Effector memory CD8-positive, alpha-beta T cell (primary cell): ENCODE data around the gene FFAR1.
"Not testable (repeated sequence)": the region's sequence is repeated elsewhere in the genome, so short reads cannot be mapped to it uniquely, and the experiment has no call there.

ENCODE experiments used
- ATAC-seq: fragments of 150-1000 bp; cut with Tn5 transposase; replicated peaks from 2 replicates; pipeline ENCODE4 v1.10.0; 2021; ENCODE audit warnings: mild to moderate bottlenecking, moderate library complexity
- DNase-seq, 3 experiments: peaks; one replicate each; pipeline ENCODE4 v3.0.0; 2021
- H3K27ac Mint-ChIP-seq, 2 donors: one replicate each; pipeline ENCODE4 v1.8.0; 2022; ENCODE audit warnings: mild to moderate bottlenecking in 2 of 2, mixed read lengths in 2 of 2, moderate library complexity in 2 of 2
- H3K27me3 Mint-ChIP-seq, 2 donors: one replicate each; pipeline ENCODE4 v1.8.0; 2022; ENCODE audit warnings: mixed read lengths in 2 of 2
- H3K36me3 Mint-ChIP-seq: one replicate; pipeline ENCODE4 v1.8.0; 2022; ENCODE audit warnings: mild to moderate bottlenecking, moderate library complexity, mixed read lengths; ENCODE audit not compliant: insufficient read depth
- H3K4me1 Mint-ChIP-seq, 2 donors: one replicate each; pipeline ENCODE4 v1.8.0; 2022; ENCODE audit warnings: low read depth in 2 of 2, mixed read lengths in 2 of 2
- H3K4me3 Mint-ChIP-seq, 2 donors: one replicate each; pipeline ENCODE4 v1.8.0; 2022; ENCODE audit warnings: mild to moderate bottlenecking in 2 of 2, mixed read lengths in 2 of 2, moderate library complexity in 2 of 2
- H3K9me3 Mint-ChIP-seq, 2 donors: one replicate each; pipeline ENCODE4 v1.8.0; 2022; ENCODE audit warnings: mixed read lengths in 2 of 2

FFAR1 gene

DNA sequence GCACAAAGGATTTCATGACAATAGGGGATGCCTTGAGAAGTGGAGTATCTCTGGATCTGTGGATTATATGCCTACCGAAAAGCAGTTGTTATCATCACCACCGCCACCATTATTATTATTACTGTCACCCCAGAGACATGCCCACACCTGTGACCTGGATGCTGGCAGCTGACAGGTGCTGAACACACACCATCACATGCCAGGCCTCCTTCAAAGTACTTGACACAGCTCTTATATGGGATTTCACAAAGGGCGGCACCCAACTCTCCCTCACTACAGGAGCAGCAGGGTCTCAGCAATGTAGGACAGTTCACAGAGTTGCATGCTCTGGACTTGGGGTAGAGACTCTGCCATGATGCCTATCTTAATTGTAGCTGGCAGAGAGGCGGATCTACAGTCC is 17.6 kb downstream of the FFAR1 start:
- Mint-ChIP-seq H3K4me3 (no peak overlapping the region), H3K4me1 (no peaks in the 10 kb centered on the region), H3K9me3 (no peaks in the 10 kb centered on the region), H3K27me3 (peaks cover 52 to 76% of the 10 kb centered on the region in 2 donors), H3K36me3 (no peaks in the 10 kb centered on the region), H3K27ac (no peak overlapping the region)
- ATAC-seq = no peak
- DNase-seq = no peak

GRCh38 chr19:35368378-35368777 is 20.7 kb downstream of the FFAR1 start:
- Mint-ChIP-seq H3K27ac (no peak overlapping the region), H3K4me1 (peaks cover 0 to 2% of the 10 kb centered on the region in 2 donors), H3K9me3 (no peaks in the 10 kb centered on the region), H3K36me3 (no peaks in the 10 kb centered on the region), H3K27me3 (peaks cover 28 to 55% of the 10 kb centered on the region in 2 donors), H3K4me3 (no peak overlapping the region)
- DNase-seq (no peak), ATAC-seq (no peak)

DNA sequence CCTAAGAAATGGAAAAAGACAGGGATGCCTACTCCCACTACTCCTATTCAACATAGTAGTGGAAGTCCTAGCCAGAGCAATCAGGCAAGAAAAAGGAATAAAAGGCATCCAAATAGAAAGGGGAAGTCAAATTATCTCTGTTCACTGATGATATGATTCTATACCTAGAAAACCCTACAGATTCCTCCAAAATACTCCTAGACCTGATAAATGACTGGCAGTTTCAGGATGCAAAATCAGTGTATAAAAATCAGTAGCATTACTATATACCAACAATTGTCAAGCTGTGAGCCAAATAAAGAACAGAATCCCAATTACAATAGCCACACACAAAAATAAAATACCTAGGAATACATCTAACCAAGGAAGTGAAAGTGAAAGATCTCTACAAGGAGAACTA is 21.8 kb downstream of the FFAR1 start:
- H3K27me3 Mint-ChIP-seq = peaks cover 19 to 44% of the 10 kb centered on the region in 2 donors
- H3K36me3 Mint-ChIP-seq = no peaks in the 10 kb centered on the region
- H3K4me3 Mint-ChIP-seq = no peak overlapping the region
- no peaks in the 10 kb centered on the region for H3K9me3 Mint-ChIP-seq
- H3K4me1 Mint-ChIP-seq = peaks cover 0 to 2% of the 10 kb centered on the region in 2 donors
- ATAC-seq (no peak), DNase-seq (no peak)
- no peak overlapping the region for H3K27ac Mint-ChIP-seq

DNA sequence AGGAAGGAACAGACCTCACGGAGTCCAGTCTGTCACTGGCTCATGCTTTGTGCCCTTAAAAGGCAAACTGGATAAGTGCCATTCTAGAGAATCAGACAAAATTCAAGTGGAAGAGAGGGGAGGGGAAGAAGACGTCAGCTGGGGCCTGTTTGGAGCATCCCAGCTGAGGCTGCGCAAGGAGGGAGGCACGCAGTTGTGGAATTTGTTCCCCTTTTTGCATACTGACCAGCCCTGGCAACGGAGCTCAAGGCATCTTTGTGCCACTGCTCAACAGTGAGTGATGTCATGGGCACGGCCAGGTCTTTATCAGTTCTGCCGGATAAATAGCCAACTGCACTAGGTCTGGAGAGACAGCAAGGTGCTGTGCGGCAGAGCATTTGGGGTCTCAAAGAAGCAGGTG is 23.0 kb downstream of the FFAR1 start, which contains the start of gene GPR42:
GPR42 (plus strand) TSS at position 347 of the 400 bp plus-strand sequence. CDS start 292 bp downstream, outside the sequence.
- Mint-ChIP-seq H3K36me3 (no peaks in the 10 kb centered on the region), H3K27ac (no peak within 1 kb of the TSS), H3K4me3 (no peak within 1 kb of the TSS), H3K9me3 (no peaks in the 10 kb centered on the region), H3K4me1 (peaks cover 0 to 2% of the 10 kb centered on the region in 2 donors), H3K27me3 (peaks cover 13 to 36% of the 10 kb centered on the region in 2 donors)
- no peak for ATAC-seq
- DNase-seq = no peak

- Mint-ChIP-seq H3K9me3 (no peaks in the 10 kb centered on the region), H3K27ac (peak overlapping the region in 1 of 2 donors; percentile 19), H3K27me3 (peaks cover 0 to 17% of the 10 kb centered on the region in 2 donors), H3K36me3 (no peaks in the 10 kb centered on the region), H3K4me3 (no peak overlapping the region), H3K4me1 (peaks cover 0 to 7% of the 10 kb centered on the region in 2 donors)
- ATAC-seq (no peak), DNase-seq (no peak)
Measured at GRCh38 chr19:35373492-35373891, 25.8 kb downstream of the FFAR1 start.

- not testable (repeated sequence) for H3K36me3 Mint-ChIP-seq, H3K4me3 Mint-ChIP-seq, ATAC-seq, H3K9me3 Mint-ChIP-seq, DNase-seq, H3K4me1 Mint-ChIP-seq
- H3K27me3 Mint-ChIP-seq = peaks cover 0 to 14% of the 10 kb centered on the region in 2 donors
- H3K27ac Mint-ChIP-seq = peak overlapping the region in 1 of 2 donors; percentile 19
Measured at GRCh38 chr19:35374031-35374430, 26.3 kb downstream of the FFAR1 start.

- no peak for DNase-seq
- ATAC-seq = no peak
- peak overlapping the region in 1 of 2 donors; percentile 68 for H3K27ac Mint-ChIP-seq
- no peaks in the 10 kb centered on the region for H3K9me3 Mint-ChIP-seq
- H3K4me1 Mint-ChIP-seq = peaks cover 0 to 5% of the 10 kb centered on the region in 2 donors
- no peaks in the 10 kb centered on the region for H3K36me3 Mint-ChIP-seq
- H3K4me3 Mint-ChIP-seq = no peak overlapping the region
- H3K27me3 Mint-ChIP-seq = peaks cover 0 to 2% of the 10 kb centered on the region in 2 donors
Measured at GRCh38 chr19:35375505-35376307, 28.0 kb downstream of the FFAR1 start.

- DNase-seq (no peak), ATAC-seq (no peak)
- Mint-ChIP-seq H3K9me3 (no peaks in the 10 kb centered on the region), H3K27ac (no peak overlapping the region), H3K4me3 (no peak overlapping the region), H3K4me1 (peaks cover 0 to 5% of the 10 kb centered on the region in 2 donors), H3K27me3 (peaks cover under 1 to 19% of the 10 kb centered on the region in 2 donors), H3K36me3 (no peaks in the 10 kb centered on the region)
Measured at GRCh38 chr19:35377656-35378055, 30.0 kb downstream of the FFAR1 start.

DNA sequence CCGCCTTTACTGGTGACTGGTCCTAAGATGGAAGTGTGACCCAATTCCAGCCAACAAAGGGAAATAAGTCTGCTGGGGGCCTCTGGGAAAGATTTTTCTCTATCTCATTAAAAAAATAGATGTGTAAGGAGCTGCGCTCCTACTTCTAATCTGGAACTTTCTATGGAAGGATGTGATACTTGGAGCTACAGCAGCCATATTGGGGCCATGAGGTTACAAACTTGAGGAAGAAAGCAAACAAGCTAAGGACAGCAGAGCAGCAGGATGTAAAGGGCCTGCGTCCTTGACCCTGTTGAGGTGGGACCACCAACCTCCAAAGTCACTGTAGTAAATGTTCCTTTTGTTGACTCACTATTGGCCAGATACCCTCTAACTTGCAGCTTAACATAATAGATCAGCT is 30.7 kb downstream of the FFAR1 start:
- no peaks in the 10 kb centered on the region for H3K9me3 Mint-ChIP-seq
- H3K27ac Mint-ChIP-seq = no peak overlapping the region
- peaks cover 4 to 26% of the 10 kb centered on the region in 2 donors for H3K27me3 Mint-ChIP-seq
- peaks cover 0 to 5% of the 10 kb centered on the region in 2 donors for H3K4me1 Mint-ChIP-seq
- no peak overlapping the region for H3K4me3 Mint-ChIP-seq
- DNase-seq (no peak), ATAC-seq (no peak)
- no peaks in the 10 kb centered on the region for H3K36me3 Mint-ChIP-seq

DNA sequence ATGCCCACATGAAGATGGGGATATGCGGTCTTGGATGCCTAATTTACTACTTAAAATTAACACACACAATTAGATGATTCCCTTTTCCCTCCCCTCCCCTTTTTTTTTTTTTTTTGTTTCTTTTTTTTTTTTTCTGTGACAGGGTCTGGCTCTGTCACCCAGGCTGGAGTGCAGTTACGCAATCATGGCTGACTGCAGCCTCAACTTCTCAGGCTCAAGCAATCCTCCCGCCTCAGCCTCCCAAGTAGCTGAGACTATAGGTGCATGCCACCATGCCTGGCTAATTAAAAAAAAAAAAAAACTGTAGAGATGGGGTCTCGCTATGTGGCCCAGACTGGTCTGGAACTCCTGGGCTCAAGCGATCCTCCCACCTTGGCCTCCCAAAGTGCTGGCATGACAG is 31.8 kb downstream of the FFAR1 start:
- not testable (repeated sequence) for DNase-seq, ATAC-seq, H3K9me3 Mint-ChIP-seq, H3K4me1 Mint-ChIP-seq, H3K27ac Mint-ChIP-seq, H3K36me3 Mint-ChIP-seq, H3K4me3 Mint-ChIP-seq
- H3K27me3 Mint-ChIP-seq = peaks cover 4 to 32% of the 10 kb centered on the region in 2 donors

DNA sequence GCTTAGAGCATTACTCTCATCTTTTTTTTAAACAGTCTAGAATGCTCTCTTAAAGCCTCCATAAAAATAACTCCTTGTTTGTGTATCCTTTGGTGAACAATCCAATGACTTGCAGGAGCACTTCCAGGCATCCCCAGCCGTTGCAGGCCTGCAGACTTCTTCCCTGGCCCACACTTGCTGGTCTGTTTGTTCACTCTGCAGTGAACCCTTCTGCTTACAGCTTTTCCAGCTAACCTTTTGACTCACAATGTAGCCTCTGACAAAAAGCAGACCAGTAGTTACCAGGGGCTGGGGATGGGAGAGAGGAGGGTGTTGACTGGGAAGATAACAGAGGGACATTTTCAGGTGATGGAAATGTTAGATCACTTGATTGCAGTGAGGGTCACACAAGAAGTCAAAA is 32.3 kb downstream of the FFAR1 start:
- H3K27ac Mint-ChIP-seq = no peak overlapping the region
- peaks cover 4 to 37% of the 10 kb centered on the region in 2 donors for H3K27me3 Mint-ChIP-seq
- ATAC-seq = no peak

DNA sequence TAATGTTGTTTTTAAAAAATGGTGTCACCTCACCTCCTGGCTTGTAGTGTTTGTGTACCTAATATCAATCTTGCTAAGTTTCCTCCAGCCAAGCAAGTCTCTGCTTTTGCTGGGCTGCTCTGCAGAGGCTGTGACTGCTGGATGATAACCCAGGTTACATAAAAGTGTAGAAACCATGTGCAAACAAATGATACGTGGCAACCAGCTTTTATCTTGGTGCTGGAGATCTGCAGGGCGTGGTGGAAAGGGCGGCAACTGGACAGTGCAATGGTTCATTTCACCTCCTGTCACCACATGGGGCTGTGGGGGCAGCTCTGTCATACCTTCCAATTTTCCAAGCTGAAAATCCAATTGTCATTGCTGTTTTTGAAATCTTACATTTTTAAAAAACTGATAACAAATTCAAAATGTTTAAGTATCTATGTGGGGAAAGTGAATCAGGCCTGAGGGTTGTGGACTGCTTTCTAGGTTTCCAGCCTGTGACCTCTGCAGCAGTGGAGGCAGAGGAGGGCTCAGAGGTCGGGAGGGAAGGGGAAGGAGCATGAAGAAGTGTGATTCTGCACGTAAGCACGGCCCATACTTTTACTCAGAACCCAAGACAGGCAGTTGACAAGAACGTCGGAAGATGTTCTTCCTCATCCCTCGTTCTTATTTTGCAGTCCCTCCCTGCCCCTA is 32.9 kb downstream of the FFAR1 start:
- Mint-ChIP-seq H3K27me3 (peaks cover 4 to 39% of the 10 kb centered on the region in 2 donors), H3K4me3 (no peak overlapping the region), H3K4me1 (peaks cover 0 to 5% of the 10 kb centered on the region in 2 donors), H3K27ac (no peak overlapping the region), H3K36me3 (no peaks in the 10 kb centered on the region), H3K9me3 (no peaks in the 10 kb centered on the region)
- DNase-seq (no peak), ATAC-seq (no peak)

More for the DNA sequence above, 32.3 kb downstream of the FFAR1 start:
- no peak for DNase-seq
- H3K9me3 Mint-ChIP-seq = no peaks in the 10 kb centered on the region
- H3K4me1 Mint-ChIP-seq = peaks cover 0 to 5% of the 10 kb centered on the region in 2 donors
- H3K36me3 Mint-ChIP-seq = no peaks in the 10 kb centered on the region
- H3K4me3 Mint-ChIP-seq = no peak overlapping the region

DNA sequence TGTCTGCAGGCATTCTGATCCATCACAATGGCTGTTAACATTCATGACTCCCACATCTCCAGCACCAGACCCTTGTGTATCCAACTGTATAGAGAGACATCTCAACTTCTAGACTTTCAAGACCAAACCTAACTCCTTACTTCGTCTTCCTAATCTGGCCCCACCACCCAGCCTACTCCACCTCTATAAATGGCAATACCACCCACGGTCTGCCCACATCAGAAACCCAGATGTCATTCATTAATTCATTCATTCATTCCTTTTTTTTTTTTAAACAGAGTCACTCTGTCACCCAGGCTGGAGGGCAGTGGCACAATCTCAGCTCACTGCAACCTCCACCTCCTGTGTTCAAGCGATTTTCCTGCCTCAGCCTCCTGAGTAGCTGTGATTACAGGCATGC is 33.6 kb downstream of the FFAR1 start:
- ATAC-seq (no peak), DNase-seq (no peak)
- peaks cover 4 to 39% of the 10 kb centered on the region in 2 donors for H3K27me3 Mint-ChIP-seq
- H3K4me3 Mint-ChIP-seq = no peak overlapping the region
- H3K4me1 Mint-ChIP-seq = peaks cover 0 to 2% of the 10 kb centered on the region in 2 donors
- peaks cover 0 to under 1% of the 10 kb centered on the region in 2 donors for H3K9me3 Mint-ChIP-seq
- H3K36me3 Mint-ChIP-seq = no peaks in the 10 kb centered on the region
- no peak overlapping the region for H3K27ac Mint-ChIP-seq

DNA sequence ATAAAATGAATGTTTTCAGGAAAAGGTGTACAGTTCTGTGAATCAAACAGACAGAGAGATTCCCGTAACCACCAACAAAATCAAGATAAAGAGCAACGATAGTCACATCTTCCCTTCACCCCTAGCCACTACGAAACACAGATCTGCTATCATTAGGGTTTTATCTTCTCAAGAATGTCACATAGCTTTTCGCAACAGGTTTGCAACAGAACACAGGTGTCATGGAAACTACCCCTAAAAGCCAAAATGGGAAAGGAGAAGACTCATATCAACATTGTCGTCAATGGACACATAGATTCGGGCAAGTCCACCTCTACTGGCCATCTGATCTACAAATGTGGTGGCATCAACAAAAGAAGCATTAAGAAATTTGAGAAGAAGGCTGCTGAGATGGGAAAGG is 34.2 kb downstream of the FFAR1 start:
- no peaks in the 10 kb centered on the region for H3K36me3 Mint-ChIP-seq
- peaks cover 0 to 2% of the 10 kb centered on the region in 2 donors for H3K4me1 Mint-ChIP-seq
- no peak overlapping the region for H3K4me3 Mint-ChIP-seq
- ATAC-seq (no peak), DNase-seq (no peak)
- no peak overlapping the region for H3K27ac Mint-ChIP-seq
- peaks cover 0 to 2% of the 10 kb centered on the region in 2 donors for H3K9me3 Mint-ChIP-seq
- peaks cover 4 to 39% of the 10 kb centered on the region in 2 donors for H3K27me3 Mint-ChIP-seq
